Right ventricle myocardium superior (tissue), 1 donor: ENCODE measurements around the gene VAX1. TPM values are rescaled to one million over a fixed set of nuclear protein-coding genes. Genes with fewer than 3 reads are reported as not detected.
"Not testable (repeated sequence)": the region's sequence is repeated elsewhere in the genome, so short reads cannot be mapped to it uniquely, and the experiment has no call there.

Experiments used
- ATAC-seq: fragments of 200-7000 bp; cut with Tn5 transposase; one replicate; pipeline ENCODE4 v1.9.1; 2020; ENCODE audit warnings: mild to moderate bottlenecking; ENCODE audit not compliant: poor library complexity
- DNase-seq: peaks from one replicate; pipeline ENCODE4 v3.0.0-alpha.2; 2020
- intact Hi-C: fragments of 100-400 bp; cut with DNase I; formaldehyde crosslinking; loops from one replicate; pipeline ENCODE4 v1.11.2; 2022
- long read RNA-seq: library from polyadenylated mRNA; unstranded; transcript quantifications from one replicate; pipeline ENCODE4 v2.0.0, GENCODE V29; 2021
- total RNA-seq: library from RNA; stranded (reverse); fragmentation: NEBNext Ultra II Directional; extraction: Animal tissue kit (Norgen Biotek cat#: 25700); gene quantifications from one replicate; pipeline ENCODE4 v1.2.1, GENCODE V29; 2021
- donor health status: DM: no; HTN: yes; CAD: no; lungs with severe emphysema.

VAX1 gene, protein sequence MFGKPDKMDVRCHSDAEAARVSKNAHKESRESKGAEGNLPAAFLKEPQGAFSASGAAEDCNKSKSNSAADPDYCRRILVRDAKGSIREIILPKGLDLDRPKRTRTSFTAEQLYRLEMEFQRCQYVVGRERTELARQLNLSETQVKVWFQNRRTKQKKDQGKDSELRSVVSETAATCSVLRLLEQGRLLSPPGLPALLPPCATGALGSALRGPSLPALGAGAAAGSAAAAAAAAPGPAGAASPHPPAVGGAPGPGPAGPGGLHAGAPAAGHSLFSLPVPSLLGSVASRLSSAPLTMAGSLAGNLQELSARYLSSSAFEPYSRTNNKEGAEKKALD
- total RNA-seq, result not detected
- long read RNA-seq, result 0 reads

DNA sequence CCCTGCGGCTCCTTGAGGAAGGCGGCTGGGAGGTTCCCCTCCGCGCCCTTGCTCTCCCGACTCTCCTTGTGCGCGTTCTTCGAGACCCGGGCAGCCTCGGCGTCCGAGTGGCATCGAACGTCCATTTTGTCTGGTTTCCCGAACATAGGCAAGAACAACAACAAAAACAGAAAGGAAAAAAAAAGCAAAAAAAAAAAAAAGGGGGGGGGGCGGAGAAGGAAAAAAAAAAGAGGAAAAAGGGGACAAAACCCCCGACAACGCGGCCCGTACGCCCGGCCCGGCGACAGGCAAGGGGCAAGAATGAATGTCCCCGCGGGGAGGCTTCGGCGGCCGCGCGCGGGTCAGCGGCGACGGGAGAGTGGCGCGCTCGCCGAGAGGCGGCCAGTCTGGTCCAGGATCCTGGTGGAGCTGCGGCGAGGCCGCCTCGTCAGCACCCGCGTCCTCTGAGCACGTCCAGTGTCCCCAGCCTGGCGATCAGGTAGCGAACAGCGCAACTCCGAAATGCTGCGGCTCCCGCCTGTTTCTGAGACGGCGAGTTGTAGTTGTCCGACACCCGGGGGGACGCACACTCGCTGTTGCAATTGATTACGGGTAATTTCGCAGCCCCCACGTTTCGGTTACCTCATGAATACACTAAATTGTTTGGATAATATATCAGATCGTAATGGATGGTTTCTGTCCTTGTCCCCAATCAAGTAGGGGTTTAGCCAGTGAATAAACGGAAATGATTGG lies at the start of gene VAX1:
TSS of gene VAX1 (minus strand) at position 360 of the 732 bp plus-strand sequence. CDS start at position 146, 214 bp downstream.
- intact Hi-C loops, result no loop called here
- DNase-seq (no peak), ATAC-seq (no peak)

- intact Hi-C loops, result no loop called here
Measured at GRCh38 chr10:117186832-117187615, 49.0 kb upstream of the VAX1 start.

GRCh38 chr10:117185817-117186216 lies 47.7 kb upstream of the VAX1 start:
- intact Hi-C loops, result not testable (repeated sequence)

More at GRCh38 chr10:117186832-117187615, 49.0 kb upstream of the VAX1 start:
- DNase-seq (no peak), ATAC-seq (no peak)

GRCh38 chr10:117184821-117185220 lies 46.8 kb upstream of the VAX1 start:
- intact Hi-C loops, result no loop called here
- ATAC-seq (no peak), DNase-seq (no peak)

More at GRCh38 chr10:117185817-117186216, 47.7 kb upstream of the VAX1 start:
- not testable (repeated sequence) for DNase-seq, ATAC-seq

DNA sequence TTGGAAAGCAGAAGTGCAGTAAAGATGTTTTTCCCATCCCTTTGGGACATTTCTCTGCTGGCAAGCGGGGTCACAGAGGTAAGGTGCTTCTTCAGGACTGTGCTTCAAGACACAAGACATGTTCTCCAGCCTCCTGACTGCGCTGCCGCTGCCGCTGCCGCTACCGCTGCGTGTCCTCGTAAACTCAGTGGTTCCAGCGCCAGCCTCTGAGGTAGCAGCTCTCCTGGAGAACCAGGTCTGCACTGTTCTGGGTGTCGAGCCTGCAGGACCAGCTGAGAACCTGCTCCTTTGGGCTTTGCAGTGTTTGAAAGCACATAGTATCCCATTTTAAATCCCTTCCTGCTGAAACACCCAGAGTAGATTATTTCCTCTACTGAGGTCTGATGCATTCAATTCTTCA lies 46.2 kb upstream of the VAX1 start:
- DNase-seq (no peak), ATAC-seq (no peak)
- intact Hi-C loops, result no loop called here

DNA sequence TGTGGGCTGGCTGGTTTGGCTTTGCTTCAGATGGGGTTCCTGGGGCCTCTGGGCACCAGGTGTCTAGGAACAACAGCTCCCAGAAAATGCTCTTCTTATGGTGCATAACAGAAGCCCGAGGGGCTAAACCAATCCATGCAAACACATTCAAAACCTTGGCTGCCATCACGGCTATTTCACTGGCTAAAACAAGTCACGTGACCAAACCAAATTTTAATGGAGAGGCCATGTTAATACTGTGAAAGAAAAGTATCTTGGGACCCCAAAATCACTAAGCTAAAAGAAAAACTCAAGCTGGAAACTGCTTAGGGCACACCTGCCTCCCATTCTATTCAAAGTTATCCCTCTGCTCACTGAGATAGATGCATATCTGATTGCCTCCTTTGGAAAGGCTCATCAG lies 40.1 kb upstream of the VAX1 start:
- intact Hi-C loops, result no loop called here
- DNase-seq (no peak), ATAC-seq (no peak)

DNA sequence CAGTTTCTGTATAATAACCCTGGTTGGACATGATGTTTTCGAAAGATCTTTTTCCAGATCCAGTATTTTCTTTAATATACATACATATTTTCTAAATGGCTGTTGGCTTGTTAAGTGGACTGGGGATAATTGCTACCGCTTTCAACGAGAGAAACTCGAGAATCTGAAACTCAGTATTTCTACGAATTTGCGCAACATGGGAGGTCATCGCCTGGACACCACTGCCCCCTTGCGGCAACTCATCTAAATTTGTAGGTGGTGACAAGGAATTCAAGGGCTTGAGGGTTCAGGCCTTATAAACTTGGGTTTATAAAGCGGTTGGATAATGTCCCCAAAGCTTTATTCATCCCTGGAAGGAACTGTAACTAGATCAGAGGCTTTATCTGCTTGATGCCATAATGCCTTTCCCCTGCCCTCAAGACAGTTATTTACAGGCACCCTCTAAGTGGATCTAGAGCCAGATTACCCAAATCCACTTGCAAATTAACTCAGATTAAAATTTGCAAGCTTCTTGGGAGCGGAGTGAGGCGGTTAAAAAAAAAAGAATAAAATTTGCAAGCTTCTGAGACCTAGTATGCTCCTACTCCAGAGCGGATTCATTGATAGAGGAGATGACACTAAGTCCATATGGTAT lies 37.9 kb upstream of the VAX1 start:
- intact Hi-C loops, result loop anchor here (2.0 kb wide), 1 partner anchor 379 kb away; no protein-coding TSS in a partner anchor
- DNase-seq, result peak; percentile 86
- peak; percentile 86 for ATAC-seq

GRCh38 chr10:117175215-117175900 lies 37.3 kb upstream of the VAX1 start:
- DNase-seq (peak; percentile 54), ATAC-seq (peak; percentile 55)
- intact Hi-C loops, result no loop called here

GRCh38 chr10:117174439-117175214 lies 36.6 kb upstream of the VAX1 start:
- peak; percentile 76 for DNase-seq
- intact Hi-C loops, result loop anchor here (5.0 kb wide), 1 partner anchor 492 kb away; no protein-coding TSS in a partner anchor
- ATAC-seq, result peak; percentile 97

DNA sequence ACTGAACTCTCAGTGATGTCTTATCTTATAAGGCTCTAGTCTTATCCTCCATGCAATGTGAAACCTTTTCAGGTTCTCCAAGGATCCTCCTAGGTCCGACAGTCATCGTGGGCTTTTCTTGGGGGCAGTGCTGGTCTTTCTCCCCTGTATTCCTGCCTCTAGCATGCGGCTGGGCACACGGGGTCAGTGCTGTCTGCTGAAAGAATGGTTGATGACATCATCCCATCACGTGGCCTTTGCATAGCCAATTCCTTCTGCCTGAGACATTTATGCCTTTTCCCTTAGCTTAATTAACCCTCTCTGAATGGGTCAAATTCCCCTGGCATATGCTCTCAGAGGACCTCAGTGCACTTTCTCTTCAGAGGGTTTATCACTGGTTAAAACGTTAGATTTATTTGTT lies 32.2 kb upstream of the VAX1 start:
- intact Hi-C loops, result loop anchor here (5.0 kb wide), 1 partner anchor 488 kb away; no protein-coding TSS in a partner anchor
- DNase-seq (no peak), ATAC-seq (no peak)

DNA sequence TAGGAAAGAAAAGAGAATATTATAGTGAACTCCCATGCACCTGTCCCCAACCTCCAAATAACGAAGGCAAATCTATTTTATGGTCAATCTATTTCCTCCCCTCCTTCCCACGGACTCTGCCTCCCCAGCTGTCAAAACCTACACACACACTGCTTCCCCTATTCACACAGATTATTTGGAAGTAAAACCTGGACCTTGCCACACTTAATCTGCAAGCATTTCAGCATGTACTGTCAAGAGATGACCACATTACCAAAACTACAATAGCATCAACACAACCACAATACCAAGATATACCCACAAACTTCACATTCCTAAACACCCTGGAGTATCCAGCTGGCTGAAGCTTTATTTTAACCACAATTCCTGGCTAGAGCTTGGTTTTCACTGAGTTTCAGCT lies 31.4 kb upstream of the VAX1 start:
- no peak for DNase-seq
- intact Hi-C loops, result no loop called here
- ATAC-seq, result no peak

GRCh38 chr10:117168729-117169128 lies 30.7 kb upstream of the VAX1 start:
- intact Hi-C loops, result no loop called here
- ATAC-seq, result no peak
- DNase-seq, result no peak

DNA sequence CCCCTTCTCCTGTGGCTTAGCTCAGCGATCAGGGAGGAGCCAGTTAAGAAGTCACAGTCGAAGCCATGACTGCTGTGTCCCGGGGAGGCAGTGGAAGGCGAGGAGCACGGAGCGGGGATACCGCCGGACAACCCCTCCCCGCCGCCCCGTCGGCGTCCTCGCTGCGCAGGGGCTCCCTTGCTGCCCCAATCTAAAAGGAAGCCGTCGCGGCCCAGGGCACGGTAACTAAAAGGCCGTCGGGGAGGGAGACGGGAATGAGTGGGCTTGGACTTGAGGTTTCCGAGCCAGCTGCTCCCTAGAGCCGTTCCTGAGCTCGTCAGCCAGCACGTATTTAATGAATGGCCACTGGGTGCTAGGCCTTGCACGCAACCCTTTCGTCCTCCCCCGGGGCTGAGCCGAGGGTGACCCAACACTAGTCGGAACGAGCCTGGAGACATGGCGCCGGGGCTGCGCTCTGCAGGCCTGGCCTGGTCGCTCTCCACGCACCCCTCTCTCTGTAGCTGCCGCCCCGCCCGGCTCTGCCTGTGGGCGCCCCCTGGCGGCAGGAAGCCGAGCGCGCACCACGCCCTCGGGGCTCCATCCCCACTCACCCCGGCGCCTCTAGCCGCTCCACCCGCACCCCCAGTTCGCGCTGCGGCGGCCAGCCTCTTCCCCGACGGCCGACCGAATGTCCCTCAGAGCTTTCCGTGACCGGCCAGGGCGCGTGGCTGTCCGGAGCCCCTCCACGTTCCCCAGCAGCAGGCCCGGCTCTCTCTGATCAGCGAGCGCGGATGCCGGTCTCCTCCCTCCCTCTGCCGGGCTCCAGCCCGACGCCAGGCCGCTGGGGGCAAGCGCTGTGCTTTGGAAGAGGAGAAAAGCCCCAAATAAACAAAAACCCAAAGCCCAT lies 30.0 kb upstream of the VAX1 start:
- ATAC-seq (peak; percentile 93), DNase-seq (peak; percentile 78)
- intact Hi-C loops, result no loop called here

DNA sequence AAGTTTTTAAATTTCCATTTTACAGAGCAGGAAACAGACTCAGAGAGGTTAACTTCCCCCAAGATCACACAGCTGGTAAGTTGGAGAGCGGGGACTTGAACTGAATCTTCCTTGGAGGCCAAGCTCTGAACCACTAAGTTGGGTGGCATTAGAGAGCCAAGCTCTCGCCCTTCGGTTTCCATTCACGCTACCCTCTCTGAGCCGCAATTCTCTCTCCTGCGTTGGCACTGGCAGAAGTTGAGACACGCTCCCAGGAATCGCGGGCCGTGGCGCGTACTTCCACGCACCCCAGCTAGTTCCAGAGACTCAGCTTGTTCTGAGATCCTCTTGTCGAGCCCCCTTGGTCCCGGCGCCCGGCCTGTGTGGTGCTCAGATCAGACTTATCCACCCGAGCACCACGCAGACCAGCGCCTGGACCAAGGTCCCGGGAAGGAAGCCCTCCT lies 29.3 kb upstream of the VAX1 start:
- ATAC-seq (peak; percentile 7), DNase-seq (no peak)
- intact Hi-C loops, result no loop called here

DNA sequence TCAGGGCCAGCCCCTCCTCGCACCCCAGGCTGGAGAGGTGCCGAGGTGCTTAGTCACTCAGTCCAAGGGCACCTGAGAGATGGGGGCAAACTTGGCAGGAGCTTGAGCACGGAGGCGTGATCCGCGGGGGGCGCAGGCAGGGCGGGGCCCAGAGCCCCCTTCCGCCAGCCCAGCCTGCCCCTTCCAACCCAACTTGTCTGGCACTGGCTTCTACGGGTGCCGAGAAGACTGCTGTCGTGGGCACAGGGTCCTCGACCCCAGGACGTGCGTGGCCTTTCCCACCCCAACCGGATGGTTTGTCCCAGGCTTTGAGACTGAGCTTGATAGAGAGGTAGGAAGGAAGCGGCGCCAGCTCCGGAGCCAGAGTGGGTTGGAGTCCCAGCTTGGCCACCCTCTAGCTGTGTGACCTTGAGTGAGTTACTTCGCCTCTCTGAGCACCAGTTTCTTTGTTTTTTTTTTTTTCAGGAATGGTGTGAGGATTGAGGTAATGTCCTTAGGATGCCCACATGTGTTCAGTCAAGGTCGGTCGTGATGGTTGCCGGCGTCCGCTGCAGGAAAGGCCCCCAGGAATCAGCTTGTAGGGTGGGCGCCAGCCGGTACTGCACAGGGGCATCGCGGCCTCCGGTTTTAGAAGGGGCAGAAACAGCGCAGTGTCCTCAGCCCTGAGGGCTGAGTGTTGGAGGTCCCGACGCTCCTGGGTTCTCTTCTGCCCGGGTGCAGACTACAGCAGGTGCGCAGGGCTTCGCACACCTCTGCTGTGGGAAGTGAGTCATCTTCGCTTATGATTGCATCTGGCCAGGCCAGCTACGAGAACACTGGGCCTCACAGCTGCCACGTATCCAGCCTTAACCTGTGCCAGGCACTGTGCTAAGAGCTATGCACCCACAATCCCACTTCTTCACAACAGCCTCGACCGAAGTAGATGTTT lies 28.6 kb upstream of the VAX1 start:
- intact Hi-C loops, result no loop called here
- ATAC-seq (no peak), DNase-seq (no peak)
